ENCODE measurements around the gene TBC1D9.

TBC1D9 gene

DNA sequence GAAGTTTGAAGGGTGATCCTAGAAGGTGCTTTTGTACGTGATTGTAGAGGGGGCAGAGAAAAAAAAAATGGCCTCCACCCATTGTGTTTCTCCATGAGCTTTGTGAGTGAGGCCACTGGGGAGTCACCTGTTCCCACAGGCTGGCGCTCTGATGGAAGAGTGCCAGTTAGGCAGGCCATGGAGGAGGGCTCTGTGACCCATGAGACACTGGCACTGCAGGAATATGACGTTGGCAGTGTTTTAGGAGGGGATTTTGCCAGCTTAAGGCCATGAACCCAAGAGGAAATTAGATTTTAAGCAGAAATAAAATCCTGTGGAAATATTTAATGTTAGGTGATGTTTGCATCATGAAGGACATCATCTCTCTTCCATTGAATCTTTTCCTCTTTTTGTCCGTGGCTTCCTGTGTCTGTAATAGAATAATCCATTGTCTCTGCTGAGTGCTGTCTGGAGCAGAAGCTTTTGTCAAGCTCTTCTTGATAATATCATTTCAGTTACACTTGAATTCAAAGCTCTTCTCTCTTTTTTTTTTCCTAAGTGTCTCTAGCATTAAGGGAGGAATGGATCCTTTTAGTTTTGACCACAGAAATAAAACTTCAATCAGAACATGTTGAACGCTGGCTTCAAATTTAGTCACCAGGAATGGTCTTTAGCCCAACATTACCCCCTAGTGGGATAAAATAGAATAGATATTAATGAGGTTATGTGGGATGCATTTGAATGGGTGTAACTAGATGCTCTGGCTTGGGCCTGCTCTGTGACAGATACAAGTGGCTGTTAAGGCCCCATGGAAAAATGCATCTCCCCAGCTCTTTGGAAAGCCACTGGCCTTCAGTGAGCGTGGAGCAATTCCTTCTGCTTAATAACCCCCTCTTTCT lies 146.4 kb downstream of the TBC1D9 start:
- H3K9me3 ChIP-seq (ENCODE audit: control insufficient read depth, insufficient read depth, low read length), result no peaks in the 10 kb centered on the region
- H3K36me3 ChIP-seq (ENCODE audit: control insufficient read depth, insufficient read depth, low read length), result no peaks in the 10 kb centered on the region
- no peaks in the 10 kb centered on the region for H3K27me3 ChIP-seq (ENCODE audit: control insufficient read depth, insufficient read depth, low read length)
- no peak overlapping the region for H3K4me3 ChIP-seq (ENCODE audit: low read depth, low read length)
- no peak overlapping the region for H3K27ac ChIP-seq (ENCODE audit: low read depth, low read length)
- H3K9ac ChIP-seq (ENCODE audit: low read depth, low read length), result no peak overlapping the region
- H3K4me1 ChIP-seq (ENCODE audit: control insufficient read depth, insufficient read depth, low read length), result peaks cover 4% of the 10 kb centered on the region; the same call in 1 of the 2 replicates

DNA sequence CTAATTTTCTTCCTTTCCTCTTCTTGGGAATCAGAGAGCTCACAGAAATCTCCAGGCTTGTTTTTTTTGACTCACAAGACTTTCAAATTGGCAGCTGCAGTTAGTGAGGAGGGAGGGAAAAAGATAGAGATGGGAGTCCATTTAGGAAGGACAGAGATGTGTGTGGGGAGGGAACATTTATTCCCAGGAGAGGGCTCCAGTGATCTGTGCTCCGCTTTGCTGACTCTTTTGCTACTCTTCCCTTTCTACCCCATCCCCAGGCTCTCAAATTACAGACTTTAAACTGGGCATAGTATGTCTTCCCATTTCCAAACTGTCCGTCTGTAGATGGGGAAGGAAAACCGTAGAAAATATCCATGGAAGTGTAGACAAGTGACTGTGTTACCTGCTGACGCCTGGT lies 148.3 kb downstream of the TBC1D9 start:
- no peaks in the 10 kb centered on the region for H3K9me3 ChIP-seq (ENCODE audit: control insufficient read depth, insufficient read depth, low read length)
- no peaks in the 10 kb centered on the region for H3K27me3 ChIP-seq (ENCODE audit: control insufficient read depth, insufficient read depth, low read length)
- H3K27ac ChIP-seq (ENCODE audit: low read depth, low read length), result no peak overlapping the region

DNA sequence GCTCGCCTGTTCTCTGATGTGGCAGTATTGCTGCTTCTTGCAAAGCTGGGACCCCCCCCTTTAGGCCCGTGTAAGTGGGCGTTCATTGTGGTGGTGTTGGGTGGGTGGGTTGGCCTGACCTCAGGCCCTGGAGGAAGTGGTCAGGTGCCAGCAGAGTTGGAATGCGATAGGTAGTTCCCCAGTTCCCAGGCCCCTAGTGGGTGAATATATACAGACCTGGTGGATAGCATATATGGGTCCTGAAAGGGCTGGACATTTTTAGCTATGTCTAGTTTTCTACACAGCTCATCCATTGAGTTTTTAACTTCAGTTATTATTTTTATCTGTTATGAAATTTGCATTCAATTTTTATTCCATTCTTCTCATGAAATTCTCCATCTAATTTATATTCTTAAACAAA lies 151.6 kb downstream of the TBC1D9 start:
- H3K27me3 ChIP-seq (ENCODE audit: control insufficient read depth, insufficient read depth, low read length), result no peaks in the 10 kb centered on the region
- no peaks in the 10 kb centered on the region for H3K4me1 ChIP-seq (ENCODE audit: control insufficient read depth, insufficient read depth, low read length)
- no peaks in the 10 kb centered on the region for H3K36me3 ChIP-seq (ENCODE audit: control insufficient read depth, insufficient read depth, low read length)
- H3K4me3 ChIP-seq (ENCODE audit: low read depth, low read length), result no peak overlapping the region
- H3K9ac ChIP-seq (ENCODE audit: low read depth, low read length), result no peak overlapping the region
- H3K27ac ChIP-seq (ENCODE audit: low read depth, low read length), result no peak overlapping the region
- no peaks in the 10 kb centered on the region for H3K9me3 ChIP-seq (ENCODE audit: control insufficient read depth, insufficient read depth, low read length)

More for the DNA sequence above, 148.3 kb downstream of the TBC1D9 start:
- Histone ChIP-seq H3K4me3 (ENCODE audit: low read depth, low read length) (no peak overlapping the region), H3K9ac (ENCODE audit: low read depth, low read length) (no peak overlapping the region), H3K4me1 (ENCODE audit: control insufficient read depth, insufficient read depth, low read length) (peaks cover 4% of the 10 kb centered on the region; the same call in 1 of the 2 replicates), H3K36me3 (ENCODE audit: control insufficient read depth, insufficient read depth, low read length) (no peaks in the 10 kb centered on the region)

DNA sequence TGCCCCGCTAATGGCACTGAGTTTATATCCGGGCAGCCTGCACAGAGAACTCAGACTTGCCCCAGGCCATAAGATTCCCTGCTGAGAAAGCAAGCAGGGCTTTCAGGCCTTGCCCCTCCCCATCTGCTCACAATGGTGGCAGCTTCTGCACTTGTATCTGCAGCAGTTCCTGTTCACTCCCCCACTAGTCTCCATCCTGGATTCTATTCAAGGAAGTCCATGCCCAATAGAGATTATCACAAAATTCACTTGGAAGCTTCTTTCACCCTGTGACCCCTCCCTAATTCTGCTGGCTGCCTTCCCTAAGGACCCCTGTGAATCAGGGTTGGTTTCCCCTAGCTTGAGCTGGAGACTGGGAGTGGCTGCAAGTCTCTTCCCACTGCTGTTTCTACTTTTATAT lies 152.9 kb downstream of the TBC1D9 start:
- H3K9ac ChIP-seq (ENCODE audit: low read depth, low read length), result no peak overlapping the region
- no peak overlapping the region for H3K4me3 ChIP-seq (ENCODE audit: low read depth, low read length)
- no peaks in the 10 kb centered on the region for H3K27me3 ChIP-seq (ENCODE audit: control insufficient read depth, insufficient read depth, low read length)
- no peaks in the 10 kb centered on the region for H3K36me3 ChIP-seq (ENCODE audit: control insufficient read depth, insufficient read depth, low read length)
- no peak overlapping the region for H3K27ac ChIP-seq (ENCODE audit: low read depth, low read length)
- no peaks in the 10 kb centered on the region for H3K9me3 ChIP-seq (ENCODE audit: control insufficient read depth, insufficient read depth, low read length)
- H3K4me1 ChIP-seq (ENCODE audit: control insufficient read depth, insufficient read depth, low read length), result no peaks in the 10 kb centered on the region

DNA sequence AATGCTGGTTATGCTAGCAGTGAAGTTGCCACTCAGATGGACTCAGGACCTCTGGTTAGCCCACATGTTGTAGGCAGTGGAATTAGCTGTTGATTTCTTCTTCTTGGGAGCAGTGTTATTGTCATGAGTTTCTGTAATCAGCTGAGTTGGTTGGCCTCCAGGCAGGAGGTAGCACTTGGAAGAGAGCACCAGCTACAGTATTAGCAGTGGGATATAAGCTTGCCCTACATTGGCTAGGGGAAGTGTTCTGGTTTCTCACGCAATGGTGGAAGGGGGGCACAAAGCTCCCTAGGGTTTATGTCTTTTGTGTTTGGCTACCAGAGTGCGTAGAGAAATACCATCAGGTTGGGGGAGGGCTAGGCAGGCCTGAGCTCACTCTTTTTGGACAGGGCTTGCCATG lies 153.5 kb downstream of the TBC1D9 start:
- Histone ChIP-seq H3K27ac (ENCODE audit: low read depth, low read length) (no peak overlapping the region), H3K27me3 (ENCODE audit: control insufficient read depth, insufficient read depth, low read length) (no peaks in the 10 kb centered on the region), H3K9ac (ENCODE audit: low read depth, low read length) (no peak overlapping the region), H3K9me3 (ENCODE audit: control insufficient read depth, insufficient read depth, low read length) (no peaks in the 10 kb centered on the region), H3K4me1 (ENCODE audit: control insufficient read depth, insufficient read depth, low read length) (no peaks in the 10 kb centered on the region), H3K36me3 (ENCODE audit: control insufficient read depth, insufficient read depth, low read length) (no peaks in the 10 kb centered on the region), H3K4me3 (ENCODE audit: low read depth, low read length) (no peak overlapping the region)

DNA sequence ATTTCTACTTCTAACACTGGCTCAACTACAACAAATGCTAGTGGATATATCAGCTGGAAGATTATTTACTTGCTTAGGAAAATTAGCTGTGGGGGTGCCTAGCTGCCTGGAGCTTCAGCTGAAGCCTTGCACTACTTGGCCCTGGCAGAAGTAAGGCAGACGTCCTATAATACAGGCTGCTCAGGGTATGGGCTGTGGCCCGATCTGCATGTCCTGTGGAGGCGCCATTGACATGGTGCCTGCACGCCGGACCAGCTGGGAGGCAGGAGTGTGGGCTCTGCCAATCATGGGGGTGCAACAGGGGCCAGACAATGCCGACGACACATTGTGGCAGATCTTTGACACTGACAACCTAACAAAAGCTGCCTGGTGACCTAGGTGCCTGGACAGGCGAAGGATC lies 155.8 kb downstream of the TBC1D9 start:
- H3K9me3 ChIP-seq (ENCODE audit: control insufficient read depth, insufficient read depth, low read length), result no peaks in the 10 kb centered on the region
- H3K27ac ChIP-seq (ENCODE audit: low read depth, low read length), result no peak overlapping the region
- H3K9ac ChIP-seq (ENCODE audit: low read depth, low read length), result no peak overlapping the region
- no peaks in the 10 kb centered on the region for H3K27me3 ChIP-seq (ENCODE audit: control insufficient read depth, insufficient read depth, low read length)
- no peak overlapping the region for H3K4me3 ChIP-seq (ENCODE audit: low read depth, low read length)
- no peaks in the 10 kb centered on the region for H3K36me3 ChIP-seq (ENCODE audit: control insufficient read depth, insufficient read depth, low read length)
- no peaks in the 10 kb centered on the region for H3K4me1 ChIP-seq (ENCODE audit: control insufficient read depth, insufficient read depth, low read length)

DNA sequence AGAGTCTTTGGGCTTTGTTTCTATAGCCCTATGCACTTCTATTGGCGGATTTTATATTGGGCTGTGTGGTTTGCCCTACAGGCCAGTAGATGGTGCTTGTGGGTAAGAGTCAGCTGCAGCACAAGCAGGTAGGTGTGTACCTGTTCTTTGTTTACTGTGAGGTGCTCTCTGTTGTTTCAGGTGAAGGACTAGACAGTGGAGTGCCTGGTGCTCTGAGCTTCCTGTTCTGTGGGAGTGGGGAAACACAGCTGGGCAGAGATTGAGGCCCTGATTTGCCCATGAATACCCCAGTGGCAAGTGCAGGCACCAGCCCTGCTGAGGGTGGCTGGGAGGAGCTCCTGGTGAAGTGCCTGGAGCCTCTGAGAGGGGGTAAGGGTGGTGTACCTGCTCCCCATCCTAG lies 161.1 kb downstream of the TBC1D9 start:
- Histone ChIP-seq H3K4me3 (ENCODE audit: low read depth, low read length) (no peak overlapping the region), H3K27me3 (ENCODE audit: control insufficient read depth, insufficient read depth, low read length) (no peaks in the 10 kb centered on the region; the same call in 1 of the 2 replicates), H3K36me3 (ENCODE audit: control insufficient read depth, insufficient read depth, low read length) (no peaks in the 10 kb centered on the region), H3K27ac (ENCODE audit: low read depth, low read length) (no peak overlapping the region), H3K9me3 (ENCODE audit: control insufficient read depth, insufficient read depth, low read length) (no peaks in the 10 kb centered on the region), H3K4me1 (ENCODE audit: control insufficient read depth, insufficient read depth, low read length) (peaks cover 2% of the 10 kb centered on the region; the same call in 1 of the 2 replicates), H3K9ac (ENCODE audit: low read depth, low read length) (no peak overlapping the region)

DNA sequence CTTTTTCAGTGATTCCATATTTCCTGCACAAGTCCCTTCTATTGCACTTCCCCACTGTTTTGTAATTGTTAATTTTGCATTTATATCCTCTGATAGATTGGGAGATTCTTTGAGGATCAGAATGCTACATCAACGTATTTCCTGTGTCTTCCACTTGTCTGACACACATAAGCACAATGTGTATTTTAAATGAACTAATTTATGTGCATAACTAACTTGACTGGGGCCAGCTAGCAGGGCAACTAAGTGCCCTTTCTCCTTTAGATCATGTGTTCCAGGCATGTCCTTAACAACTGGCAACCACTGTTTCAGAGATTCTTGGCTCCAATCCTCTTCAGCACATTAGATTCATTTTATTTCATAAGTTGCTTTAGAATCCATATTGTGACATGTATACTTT lies 171.7 kb downstream of the TBC1D9 start:
- Histone ChIP-seq H3K9me3 (ENCODE audit: control insufficient read depth, insufficient read depth, low read length) (no peaks in the 10 kb centered on the region), H3K4me3 (ENCODE audit: low read depth, low read length) (no peak overlapping the region), H3K27me3 (ENCODE audit: control insufficient read depth, insufficient read depth, low read length) (no peaks in the 10 kb centered on the region), H3K9ac (ENCODE audit: low read depth, low read length) (no peak overlapping the region), H3K36me3 (ENCODE audit: control insufficient read depth, insufficient read depth, low read length) (no peaks in the 10 kb centered on the region), H3K4me1 (ENCODE audit: control insufficient read depth, insufficient read depth, low read length) (no peaks in the 10 kb centered on the region), H3K27ac (ENCODE audit: low read depth, low read length) (no peak overlapping the region)

DNA sequence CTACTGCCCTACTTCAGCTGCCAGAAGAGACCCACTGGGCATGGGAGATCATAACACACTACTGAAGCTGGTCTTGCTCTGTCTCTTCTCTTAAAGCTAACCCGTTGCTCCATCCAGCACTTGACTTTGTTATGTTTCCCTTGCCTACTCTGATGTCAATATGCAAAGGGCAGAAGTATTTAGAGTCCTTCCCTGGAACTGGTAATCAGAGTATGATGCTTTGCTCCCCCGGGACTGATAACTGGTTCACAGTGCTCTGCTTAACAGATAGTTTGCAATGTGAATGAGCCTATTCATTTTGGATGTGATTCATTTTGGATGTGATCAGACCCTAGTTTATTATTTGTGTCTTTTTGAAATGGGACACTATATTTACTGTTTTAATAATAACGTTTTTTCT lies 175.1 kb downstream of the TBC1D9 start:
- Histone ChIP-seq H3K9me3 (ENCODE audit: control insufficient read depth, insufficient read depth, low read length) (no peaks in the 10 kb centered on the region), H3K36me3 (ENCODE audit: control insufficient read depth, insufficient read depth, low read length) (no peaks in the 10 kb centered on the region), H3K4me3 (ENCODE audit: low read depth, low read length) (no peak overlapping the region), H3K4me1 (ENCODE audit: control insufficient read depth, insufficient read depth, low read length) (no peaks in the 10 kb centered on the region), H3K27me3 (ENCODE audit: control insufficient read depth, insufficient read depth, low read length) (no peaks in the 10 kb centered on the region; the same call in 1 of the 2 replicates), H3K9ac (ENCODE audit: low read depth, low read length) (no peak overlapping the region), H3K27ac (ENCODE audit: low read depth, low read length) (no peak overlapping the region)

DNA sequence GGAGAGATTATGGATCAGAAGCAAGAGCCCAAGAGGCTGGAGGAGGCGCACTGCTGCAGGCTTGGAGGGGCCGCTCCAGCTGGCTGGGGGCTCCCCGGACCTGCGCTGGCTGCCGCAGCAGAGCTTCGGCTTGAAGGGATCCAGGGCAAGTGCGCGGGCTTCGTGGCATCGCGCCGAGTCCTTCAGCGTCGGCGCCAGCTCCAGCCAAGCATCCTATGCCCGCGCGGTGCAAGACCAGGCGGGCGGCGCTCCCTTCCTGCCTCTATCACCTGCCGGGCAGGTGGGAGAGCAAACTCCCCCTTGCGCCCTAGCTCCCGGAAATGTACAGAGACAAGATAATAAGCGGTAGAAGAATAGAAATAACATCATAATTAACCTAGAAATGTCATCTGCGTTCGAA lies 176.9 kb downstream of the TBC1D9 start:
- no peaks in the 10 kb centered on the region; the same call in 1 of the 2 replicates for H3K27me3 ChIP-seq (ENCODE audit: control insufficient read depth, insufficient read depth, low read length)
- H3K36me3 ChIP-seq (ENCODE audit: control insufficient read depth, insufficient read depth, low read length), result no peaks in the 10 kb centered on the region
- no peaks in the 10 kb centered on the region for H3K9me3 ChIP-seq (ENCODE audit: control insufficient read depth, insufficient read depth, low read length)
- H3K4me3 ChIP-seq (ENCODE audit: low read depth, low read length), result no peak overlapping the region
- no peak overlapping the region for H3K9ac ChIP-seq (ENCODE audit: low read depth, low read length)
- no peak overlapping the region for H3K27ac ChIP-seq (ENCODE audit: low read depth, low read length)
- no peaks in the 10 kb centered on the region for H3K4me1 ChIP-seq (ENCODE audit: control insufficient read depth, insufficient read depth, low read length)

DNA sequence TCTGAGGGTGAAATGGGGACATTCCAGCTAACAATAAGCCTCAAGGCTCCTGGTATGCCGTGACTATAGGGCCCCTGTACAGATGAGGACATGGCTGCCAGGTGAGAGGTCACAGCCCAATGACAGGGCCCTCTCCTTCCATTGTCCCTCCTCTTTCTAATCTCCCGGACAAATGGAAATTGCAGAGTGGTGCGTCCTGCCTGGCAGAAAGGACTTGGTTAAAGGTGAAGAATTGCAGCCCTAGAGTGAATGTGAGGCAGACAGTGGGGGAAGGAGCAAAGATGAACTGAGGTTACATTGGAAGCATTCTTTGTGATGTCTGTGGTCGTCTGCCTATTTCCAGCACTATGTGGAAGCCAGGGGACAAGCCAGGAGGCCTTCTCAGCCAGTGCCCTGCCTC lies 180.7 kb downstream of the TBC1D9 start:
- no peaks in the 10 kb centered on the region for H3K36me3 ChIP-seq (ENCODE audit: control insufficient read depth, insufficient read depth, low read length)
- H3K4me1 ChIP-seq (ENCODE audit: control insufficient read depth, insufficient read depth, low read length), result no peaks in the 10 kb centered on the region
- peaks cover 11% of the 10 kb centered on the region for H3K27me3 ChIP-seq (ENCODE audit: control insufficient read depth, insufficient read depth, low read length)
- H3K27ac ChIP-seq (ENCODE audit: low read depth, low read length), result no peak overlapping the region
- no peaks in the 10 kb centered on the region for H3K9me3 ChIP-seq (ENCODE audit: control insufficient read depth, insufficient read depth, low read length)
- no peak overlapping the region for H3K4me3 ChIP-seq (ENCODE audit: low read depth, low read length)
- no peak overlapping the region for H3K9ac ChIP-seq (ENCODE audit: low read depth, low read length)

Measured in HUES48 (cell line).